GM21526 (cell line): Measurements from ENCODE around the gene ATXN7L3.

ENCODE experiments used
- ATAC-seq: cut with Tn5 transposase; IDR thresholded peaks from one replicate; pipeline ENCODE4 v1.9.1; 2021; ENCODE audit warnings: moderate library complexity; ENCODE audit not compliant: unreplicated experiment, low FRiP score

Gene ATXN7L3

GRCh38 chr17:44203731-44204440 is 4.2 kb upstream of the ATXN7L3 start:
- no peak for ATAC-seq

GRCh38 chr17:44202756-44203155 is 3.1 kb upstream of the ATXN7L3 start:
- ATAC-seq = no peak

GRCh38 chr17:44200478-44201155 is 933 bp upstream of the ATXN7L3 start:
- ATAC-seq = peak; percentile 14

GRCh38 chr17:44198721-44199552 is 747 bp downstream of the ATXN7L3 start:
- ATAC-seq = peak; percentile 0

- ATAC-seq = no peak
These were observed 1.5 kb downstream of the ATXN7L3 start for GRCh38 chr17:44197980-44198720.

GRCh38 chr17:44197107-44197506 is 2.6 kb downstream of the ATXN7L3 start:
- no peak for ATAC-seq

- no peak for ATAC-seq
These were observed 6.2 kb downstream of the ATXN7L3 start for GRCh38 chr17:44193326-44194084.

GRCh38 chr17:44192750-44193149 is 6.9 kb downstream of the ATXN7L3 start:
- no peak for ATAC-seq

- no peak for ATAC-seq
These were observed 7.7 kb downstream of the ATXN7L3 start for GRCh38 chr17:44191941-44192496.

- ATAC-seq = no peak
These were observed 8.3 kb downstream of the ATXN7L3 start for GRCh38 chr17:44191369-44191768.

GRCh38 chr17:44190481-44190880 is 9.2 kb downstream of the ATXN7L3 start:
- no peak for ATAC-seq

- ATAC-seq = no peak
These were observed 10.9 kb downstream of the ATXN7L3 start for GRCh38 chr17:44188576-44189403.

- peak; percentile 34 for ATAC-seq
These were observed 12.4 kb downstream of the ATXN7L3 start for GRCh38 chr17:44187131-44187899.

GRCh38 chr17:44186307-44187130 is 13.2 kb downstream of the ATXN7L3 start, which contains the start of gene TMUB2:
Gene TMUB2 (plus strand): TSS chr17:44186972. CDS start chr17:44187709, 737 bp downstream.
- peak; percentile 72 for ATAC-seq

- ATAC-seq = no peak
These were observed 15.4 kb downstream of the ATXN7L3 start for GRCh38 chr17:44184212-44184810.

- ATAC-seq = no peak
These were observed 16.7 kb downstream of the ATXN7L3 start for GRCh38 chr17:44183024-44183423.

- no peak for ATAC-seq
These were observed 21.6 kb downstream of the ATXN7L3 start for GRCh38 chr17:44178133-44178532.
